ENCODE data around the gene OLFML2A.

DNA sequence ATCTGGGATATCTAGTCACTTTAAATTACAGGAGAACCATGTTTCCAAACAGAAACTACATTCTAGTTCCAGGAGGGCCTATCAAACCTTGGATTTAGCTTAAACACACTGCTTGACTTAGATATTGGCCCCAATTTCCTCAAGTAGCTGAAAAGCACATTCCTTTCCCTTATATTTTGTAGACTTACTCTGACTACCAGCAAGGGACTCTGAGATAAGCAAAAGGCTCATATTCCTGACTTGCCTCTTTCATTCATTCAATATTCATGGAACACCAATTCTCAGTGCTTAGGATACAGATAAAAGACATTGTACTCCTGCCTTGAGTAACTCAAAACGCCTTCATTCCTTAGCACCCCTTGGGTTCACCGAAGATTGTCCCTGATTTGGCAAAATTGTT lies 17.6 kb upstream of the OLFML2A start:
- TF ChIP-seq, protein P1, sequence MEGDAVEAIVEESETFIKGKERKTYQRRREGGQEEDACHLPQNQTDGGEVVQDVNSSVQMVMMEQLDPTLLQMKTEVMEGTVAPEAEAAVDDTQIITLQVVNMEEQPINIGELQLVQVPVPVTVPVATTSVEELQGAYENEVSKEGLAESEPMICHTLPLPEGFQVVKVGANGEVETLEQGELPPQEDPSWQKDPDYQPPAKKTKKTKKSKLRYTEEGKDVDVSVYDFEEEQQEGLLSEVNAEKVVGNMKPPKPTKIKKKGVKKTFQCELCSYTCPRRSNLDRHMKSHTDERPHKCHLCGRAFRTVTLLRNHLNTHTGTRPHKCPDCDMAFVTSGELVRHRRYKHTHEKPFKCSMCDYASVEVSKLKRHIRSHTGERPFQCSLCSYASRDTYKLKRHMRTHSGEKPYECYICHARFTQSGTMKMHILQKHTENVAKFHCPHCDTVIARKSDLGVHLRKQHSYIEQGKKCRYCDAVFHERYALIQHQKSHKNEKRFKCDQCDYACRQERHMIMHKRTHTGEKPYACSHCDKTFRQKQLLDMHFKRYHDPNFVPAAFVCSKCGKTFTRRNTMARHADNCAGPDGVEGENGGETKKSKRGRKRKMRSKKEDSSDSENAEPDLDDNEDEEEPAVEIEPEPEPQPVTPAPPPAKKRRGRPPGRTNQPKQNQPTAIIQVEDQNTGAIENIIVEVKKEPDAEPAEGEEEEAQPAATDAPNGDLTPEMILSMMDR (IDR thresholded peaks at IDR 0.05), result no peak
- TF ChIP-seq POLR2A (IDR thresholded peaks at IDR 0.05), result no peak

All from thyroid gland (tissue), 4 donors.